Inflammatory macrophage treated with lipopolysaccharide for 4 hours (primary cell): Measurements from ENCODE around the gene KRT3.

Source experiments
- DNase-seq: peaks from one replicate; pipeline ENCODE4 v3.0.0-alpha.2; 2020

KRT3 gene

DNA sequence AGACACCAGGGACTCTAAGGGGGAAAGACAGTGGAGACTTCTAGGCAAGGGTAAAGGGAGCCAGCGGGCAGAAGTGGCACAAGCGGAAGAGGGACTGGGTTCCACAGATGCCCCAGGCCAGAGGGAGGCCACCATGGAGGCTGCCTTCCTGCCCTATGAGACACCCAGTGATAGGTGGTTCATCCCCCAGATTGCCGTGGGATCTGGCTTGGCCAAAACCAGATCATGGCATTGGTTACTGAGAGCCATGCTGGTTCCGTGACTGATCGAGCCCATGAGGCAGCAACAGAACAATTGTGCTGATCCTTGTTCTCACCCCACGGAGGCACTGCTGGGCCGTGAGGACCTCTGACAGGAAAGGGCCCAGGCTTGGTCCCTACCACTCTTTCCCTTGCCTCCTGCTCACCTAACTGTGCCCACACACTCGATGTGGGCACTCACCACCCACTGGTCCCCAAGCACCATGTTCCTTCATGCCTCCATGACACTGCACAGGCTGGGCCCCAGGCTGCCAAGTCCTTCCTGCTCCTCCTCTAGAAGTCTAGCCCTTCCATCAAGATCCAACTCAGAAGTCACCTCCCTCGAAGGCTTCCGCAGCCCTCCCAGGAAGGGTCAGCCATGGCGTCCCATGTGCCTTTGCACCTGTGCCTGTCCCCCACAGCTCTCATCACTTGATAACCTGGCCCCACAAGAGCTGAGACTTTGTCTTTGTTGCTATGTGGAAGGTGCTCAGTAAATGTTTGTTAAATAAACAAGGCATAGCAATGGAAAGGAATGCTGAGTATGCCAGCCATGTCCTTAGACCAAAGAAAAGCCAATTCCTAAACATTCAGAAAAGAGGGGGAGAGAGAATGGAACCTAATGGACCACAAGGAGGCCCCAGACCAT is 30.9 kb upstream of the KRT3 start:
- DNase-seq: no peak

DNA sequence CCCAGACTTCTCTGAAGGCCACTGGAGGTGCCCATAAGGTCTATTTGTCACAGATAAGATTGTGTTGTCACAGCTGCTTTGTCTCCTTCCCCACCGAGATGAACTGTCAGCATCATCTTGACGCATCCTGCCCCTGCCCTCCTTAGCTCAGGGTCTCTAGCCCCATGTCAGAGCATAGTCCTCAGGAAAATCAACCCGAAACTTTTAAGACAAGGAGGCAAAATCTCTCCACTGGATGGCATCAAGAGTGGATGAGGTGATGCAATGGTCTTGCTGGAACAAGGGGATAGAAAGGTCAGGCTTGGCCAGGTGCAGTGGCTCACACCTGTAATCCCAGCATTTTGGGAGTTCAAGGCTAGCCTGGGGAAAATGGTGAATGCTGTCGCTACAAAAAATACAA is 30.0 kb upstream of the KRT3 start:
- DNase-seq: no peak

DNA sequence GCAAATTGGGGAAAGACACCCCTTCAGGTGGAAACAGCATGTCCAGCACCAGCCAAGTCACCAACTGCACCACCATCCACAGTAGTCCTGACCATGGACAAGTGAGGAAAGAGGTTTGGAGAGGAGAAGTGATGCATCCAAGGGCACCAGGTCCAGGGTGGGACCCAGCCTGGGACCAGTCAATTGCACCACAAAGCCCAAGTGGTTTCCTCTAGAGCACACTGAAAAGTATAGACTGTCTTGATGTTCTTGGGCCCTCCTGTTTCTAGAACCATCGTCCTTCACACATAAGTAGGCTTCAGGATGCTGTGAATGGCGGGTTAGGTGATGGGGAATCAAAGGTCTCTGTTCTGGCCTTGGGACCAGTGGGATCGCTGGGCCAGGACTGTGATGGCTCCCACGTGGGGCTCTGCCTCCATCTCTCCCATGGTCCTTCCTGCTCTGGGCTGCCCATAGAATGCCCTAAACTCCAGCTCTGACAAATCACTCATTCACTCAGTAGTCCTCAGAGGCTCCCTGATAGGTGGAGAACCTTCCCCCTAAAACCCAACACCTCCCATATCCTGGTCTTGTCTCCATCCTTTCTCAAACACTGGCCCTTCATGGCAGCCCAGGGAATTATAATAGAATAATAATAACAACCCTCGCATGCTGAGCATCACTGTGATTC is 29.0 kb upstream of the KRT3 start:
- no peak for DNase-seq

DNA sequence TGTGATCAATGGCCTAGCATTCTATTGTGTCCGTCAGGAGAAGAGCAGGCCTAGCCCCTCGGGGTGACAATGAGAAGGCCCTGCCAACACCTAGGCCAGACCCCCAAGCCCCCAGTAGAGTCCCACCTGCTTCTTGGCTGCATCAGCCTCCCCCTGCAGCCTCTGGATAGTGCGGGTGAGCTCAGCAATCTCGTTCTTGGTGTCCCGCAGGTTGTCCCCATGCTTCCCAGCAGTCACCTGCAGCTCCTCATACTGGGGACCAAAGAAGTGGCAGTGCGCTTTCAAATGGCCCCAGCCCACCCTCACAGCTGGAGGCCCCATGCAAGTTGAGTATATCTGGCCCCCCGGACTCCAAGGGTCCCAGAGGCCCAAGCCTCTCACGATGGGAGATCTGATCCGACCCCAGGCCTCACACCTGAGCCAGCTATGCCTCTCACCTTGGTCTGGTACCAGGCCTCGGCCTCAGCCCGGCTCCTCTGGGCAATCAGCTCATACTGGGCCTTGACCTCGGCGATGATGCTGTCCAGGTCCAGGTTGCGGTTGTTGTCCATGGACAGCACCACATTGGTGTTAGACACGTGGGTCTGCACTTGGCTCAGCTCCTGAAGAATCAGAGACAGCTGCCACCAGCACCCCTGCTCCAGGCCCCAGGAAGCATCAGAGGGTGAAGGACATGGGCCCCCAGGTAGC is 28.0 kb upstream of the KRT3 start:
- DNase-seq: no peak

DNA sequence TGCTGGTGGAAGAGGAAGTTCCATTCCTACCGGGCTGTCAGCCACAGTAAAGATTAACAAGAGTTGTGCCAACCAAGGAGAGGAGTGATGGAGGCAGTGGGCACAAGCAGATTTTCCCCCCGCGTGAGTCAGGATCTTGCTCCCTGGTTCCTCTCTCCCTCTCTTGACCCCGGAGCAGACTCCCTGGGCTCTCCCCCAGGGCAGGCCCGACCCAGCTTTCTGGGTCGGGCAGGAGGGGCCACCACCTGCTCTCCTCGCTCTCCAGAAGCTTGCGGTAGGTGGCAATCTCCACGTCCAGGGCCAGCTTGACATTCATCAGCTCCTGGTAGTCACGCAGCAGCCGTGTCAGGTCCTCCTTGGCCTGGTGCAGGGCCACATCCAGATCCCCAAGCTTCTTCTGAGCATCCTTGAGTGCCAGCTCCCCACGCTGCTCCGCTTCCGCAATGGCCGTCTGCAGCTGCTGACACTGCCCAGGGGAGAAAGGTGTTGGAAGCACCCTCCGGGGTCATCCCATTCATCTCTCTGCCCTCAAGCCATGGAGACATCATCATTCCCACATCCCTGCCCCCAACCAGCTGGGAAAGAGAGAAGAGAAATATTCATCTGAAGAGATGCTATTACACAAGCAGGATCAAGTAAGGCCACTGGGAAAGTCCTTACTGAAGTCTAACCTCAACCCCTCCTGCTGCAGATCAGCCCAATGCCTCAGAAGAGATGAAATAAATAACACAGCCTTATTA is 27.0 kb upstream of the KRT3 start:
- no peak for DNase-seq

DNA sequence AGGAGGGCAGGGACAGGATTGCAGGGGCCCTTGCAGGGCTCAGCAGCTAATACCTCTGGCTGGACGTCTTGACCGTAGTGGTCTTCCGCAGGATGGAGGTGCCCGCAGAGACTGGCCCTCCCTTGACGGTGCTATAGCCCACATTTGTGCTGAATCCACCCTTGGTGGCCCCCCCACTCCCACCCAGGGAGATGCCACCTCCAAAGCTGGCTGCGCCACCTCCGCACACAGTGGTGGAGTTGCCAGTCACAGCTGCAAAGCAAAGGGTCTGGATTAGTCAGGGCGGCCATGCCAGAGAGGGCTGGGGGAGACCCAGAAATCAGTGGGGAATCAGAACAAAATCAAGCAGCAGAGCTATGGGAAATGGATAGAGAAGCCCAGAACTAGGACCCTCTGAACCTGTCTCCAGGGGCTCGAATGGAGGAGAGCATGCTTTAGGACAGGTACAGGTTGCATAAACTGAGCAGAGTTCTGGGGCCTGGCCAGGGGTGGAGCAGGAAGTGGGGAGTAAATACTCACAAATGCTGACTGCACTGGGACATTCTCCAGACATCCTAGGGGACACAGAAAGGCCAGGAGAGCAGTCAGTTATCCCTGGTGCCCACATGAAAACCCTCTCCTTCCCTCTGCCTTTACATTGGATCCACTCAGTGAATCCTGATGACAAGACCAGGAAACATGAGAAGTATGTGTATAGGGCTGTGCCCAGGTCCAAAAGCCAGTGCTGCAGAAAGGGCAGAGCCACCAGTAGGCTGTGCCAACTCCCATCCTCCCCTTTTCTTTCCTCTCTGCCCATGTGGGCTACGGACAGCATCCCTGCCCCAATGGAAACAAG is 26.1 kb upstream of the KRT3 start:
- DNase-seq: no peak

DNA sequence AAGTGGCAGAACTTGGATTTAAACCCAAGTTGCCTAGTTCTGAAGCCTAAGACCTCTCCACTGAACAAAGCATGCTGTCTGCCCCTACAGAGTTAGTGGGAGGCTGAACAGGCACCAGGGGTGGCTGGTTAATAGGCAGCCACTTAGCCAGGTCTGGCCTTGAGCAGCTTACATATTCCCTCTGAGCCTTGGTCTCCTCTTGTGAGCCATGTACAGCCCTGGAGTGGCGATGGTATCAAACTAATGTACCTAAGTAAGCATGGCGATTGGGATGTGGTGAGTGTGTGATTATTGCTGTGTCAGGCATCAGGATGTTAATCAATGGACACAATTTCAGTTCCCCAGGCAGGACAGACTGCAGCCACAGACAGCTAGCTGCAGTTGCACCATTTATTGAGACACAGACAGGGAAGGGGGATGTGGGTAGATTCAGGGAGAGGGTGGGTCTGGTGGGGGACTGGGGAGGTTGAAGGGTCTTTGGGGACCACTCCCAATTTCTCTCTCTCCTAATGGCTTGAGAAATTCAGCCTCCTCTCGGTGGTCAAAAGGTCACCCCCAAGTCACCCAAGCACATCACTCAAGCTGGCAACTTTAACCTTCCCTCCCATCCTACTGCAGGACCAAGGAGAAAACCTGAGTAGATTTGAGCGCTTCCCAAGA is 25.3 kb upstream of the KRT3 start:
- DNase-seq: no peak

DNA sequence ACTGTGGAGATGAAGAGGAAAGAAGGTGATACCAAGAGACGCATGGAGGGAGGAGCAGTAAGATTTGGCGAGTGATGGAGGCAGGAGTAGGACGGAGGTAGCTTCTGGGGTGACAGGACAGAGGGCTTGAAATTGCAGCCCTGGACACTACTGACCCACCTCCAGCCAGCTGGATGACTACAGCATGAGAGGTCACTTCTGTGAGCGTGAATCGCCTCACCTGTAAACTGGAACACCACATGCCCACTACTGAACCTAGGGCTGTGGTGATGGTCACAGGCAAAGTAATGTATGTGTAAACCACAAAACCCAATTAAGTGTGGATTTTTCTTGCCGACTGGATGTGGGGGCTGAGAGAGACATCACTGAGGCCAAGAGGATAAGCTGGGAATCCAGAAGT is 24.6 kb upstream of the KRT3 start:
- DNase-seq: no peak

DNA sequence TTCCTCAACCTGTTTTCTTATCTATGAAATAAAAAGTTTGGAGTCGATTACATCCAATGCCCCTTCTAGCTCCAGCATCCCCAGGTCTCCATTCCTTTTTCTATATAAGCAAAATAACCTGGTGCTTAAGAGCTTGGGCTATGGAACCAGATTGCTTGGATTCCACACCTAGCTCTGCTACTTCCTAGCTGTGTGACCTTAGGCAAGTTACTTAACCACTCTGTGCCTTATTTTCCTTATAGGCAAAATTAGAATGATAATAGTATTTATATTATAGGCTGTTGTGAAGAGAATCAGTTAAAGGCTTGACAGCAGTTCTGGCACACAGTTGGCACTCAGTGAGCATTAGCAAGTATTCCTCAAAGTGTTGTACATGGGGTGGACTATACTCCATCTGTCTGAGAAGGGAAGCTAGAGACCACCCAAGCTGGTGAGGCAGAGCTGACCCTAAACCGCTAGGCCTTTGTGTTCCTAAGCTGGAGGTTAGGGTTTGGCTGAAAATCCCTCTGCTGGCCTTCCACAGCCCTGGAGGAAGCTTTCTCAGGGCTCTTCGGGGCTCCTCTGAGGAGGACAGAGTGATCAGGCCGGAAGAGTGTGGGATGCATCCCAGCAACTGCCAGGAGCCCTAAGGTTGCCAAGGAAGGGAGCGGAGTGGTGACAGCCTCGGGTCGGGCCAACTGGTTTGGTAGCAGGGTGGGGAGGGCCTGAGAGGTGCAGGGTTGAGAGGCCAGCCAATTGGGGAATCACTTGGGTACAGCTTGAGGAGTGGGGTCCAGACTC is 24.0 kb upstream of the KRT3 start:
- DNase-seq: no peak

DNA sequence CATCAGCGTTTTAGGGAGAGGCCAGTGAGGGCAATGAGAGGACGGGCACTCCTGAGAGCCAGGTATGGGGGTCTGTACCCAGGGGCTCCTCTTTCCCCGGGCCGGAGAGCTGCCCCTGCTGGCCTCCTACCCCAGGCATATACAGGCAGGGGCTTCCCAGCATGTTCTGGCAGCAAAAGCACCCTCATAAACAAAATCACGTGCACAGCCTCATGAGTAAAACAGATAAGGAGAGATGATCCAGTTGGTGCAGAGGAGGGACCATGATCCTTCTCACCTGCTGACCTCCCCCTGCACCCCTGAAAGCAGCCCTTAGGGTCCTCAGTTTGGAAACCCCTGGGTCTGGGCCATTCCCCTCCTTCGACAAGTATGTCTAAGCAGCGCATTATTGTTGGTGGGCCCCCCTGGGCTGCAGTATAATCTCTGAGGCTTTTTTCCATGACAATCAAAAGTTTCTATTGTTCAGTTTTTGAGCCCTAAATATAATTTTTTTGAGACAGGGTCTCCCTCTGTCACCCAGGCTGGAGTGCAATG is 23.0 kb upstream of the KRT3 start:
- no peak for DNase-seq

DNA sequence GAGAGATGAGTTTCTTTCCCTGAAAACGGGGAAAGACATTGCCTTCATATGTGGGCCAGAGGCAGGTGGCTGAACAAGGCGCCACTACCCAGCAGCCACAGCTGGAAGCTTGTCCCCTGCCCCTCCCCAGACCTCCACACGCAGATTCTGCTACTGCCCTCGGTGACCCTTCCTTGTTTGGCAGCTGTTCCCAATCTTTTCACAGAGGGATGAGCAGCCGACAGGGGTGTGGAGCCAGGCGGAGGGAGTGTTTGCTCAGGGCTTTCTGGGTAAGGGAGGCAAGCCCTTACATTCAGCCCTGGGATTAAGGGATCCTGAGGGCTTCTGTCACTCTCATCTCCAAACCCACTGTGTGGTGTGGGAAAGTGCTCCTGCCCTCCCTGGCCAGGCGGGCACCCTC is 22.5 kb upstream of the KRT3 start:
- DNase-seq: no peak

DNA sequence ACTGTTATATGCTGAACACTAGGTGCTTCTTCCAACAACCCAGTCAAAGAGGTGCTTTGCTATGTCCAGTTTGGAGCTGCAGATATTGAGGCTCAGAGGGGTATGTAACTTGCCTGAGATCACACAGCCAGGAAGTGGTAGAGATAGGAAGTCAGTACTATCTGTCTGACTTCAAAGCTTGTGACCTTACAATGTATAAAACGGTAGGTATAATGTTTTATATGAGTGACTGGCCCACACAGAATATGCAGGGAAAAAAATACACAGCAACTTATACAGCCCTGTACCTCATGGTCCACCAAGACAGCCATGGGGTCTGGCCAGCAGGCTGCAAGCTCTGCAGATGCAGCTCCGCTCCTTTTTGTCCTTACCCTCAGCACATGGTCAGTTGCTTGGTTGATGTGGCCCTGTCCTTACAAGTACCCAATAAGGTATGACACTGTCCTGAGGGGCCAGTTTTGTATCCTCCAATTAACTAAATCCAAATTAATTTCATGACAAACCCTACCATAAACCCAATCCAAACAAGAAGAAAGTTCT is 21.9 kb upstream of the KRT3 start:
- DNase-seq: no peak

DNA sequence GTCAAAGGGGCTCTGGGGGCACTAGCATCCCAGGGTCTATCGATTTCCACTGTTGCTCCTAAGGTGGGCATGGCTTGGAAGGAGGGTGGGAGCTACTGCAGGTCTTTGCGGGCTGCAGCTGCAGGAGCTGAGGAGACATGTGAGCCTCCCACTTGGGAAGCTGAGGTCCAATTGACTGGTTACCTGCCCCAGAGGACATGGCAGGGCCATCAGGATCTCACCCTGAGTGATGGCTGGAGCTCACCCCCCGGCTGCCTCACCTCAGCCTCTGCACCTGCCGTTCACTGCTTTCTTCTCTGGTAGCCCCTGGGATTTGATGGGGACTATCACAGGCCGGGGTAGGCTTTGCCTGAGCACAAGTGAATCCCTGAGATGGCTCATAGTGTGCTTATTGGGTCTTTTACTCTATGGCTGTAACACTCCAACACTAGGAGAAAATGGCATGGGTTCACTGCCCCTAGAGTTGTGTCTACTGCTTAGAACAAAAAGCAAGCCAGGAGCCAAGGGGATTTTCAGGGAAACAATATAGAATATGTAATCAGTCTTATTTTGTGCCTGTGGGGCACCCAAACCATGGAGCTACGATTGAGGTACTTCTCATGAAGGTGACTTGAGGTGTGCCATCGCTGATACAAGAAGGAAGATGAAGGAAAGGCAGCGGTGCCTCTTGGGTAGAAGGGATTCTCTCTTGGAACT is 21.2 kb upstream of the KRT3 start:
- DNase-seq: no peak

DNA sequence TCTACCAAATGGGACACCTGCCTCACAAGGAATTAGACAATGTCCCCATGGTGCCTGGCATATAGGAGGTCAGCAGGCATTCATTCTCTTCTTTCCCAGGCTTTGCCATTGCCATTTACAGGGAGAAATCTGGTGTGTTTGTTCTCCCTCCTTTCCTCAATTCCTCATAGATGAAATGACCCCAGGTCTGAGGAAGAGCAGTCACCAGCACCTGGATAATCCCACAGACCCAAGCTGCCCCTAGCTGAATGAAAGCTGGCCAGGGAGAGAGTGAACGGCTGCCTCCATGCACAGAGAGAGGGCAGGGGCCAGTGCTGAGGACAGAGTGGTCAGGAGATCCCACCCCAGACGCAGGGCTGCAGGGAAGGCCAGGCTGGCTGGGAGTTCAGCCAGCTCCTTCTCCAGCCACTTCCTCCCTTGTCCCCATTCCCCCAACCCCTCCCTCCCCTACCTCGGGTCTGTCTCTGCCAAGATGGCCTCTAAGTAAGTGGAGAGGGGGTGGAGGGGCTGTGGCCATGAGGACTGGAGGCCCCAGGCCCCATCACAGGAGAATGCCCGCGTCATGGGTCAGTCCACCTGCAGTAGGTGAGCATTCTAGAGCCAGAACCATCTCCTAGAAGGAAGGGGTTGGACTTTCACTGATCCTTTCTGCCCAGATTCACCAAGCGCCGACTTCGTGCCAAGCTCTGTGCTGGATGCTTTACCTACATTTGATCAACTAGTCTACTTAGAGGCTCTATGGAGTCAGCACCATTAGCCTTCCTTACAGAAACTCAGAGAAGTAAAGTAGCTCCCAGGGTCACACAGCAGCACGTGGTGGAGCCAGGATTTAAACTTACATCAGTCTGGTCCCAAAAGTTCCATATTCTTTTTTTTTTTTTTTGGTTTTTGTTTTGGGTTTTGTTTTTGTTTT is 20.0 kb upstream of the KRT3 start:
- DNase-seq: no peak

DNA sequence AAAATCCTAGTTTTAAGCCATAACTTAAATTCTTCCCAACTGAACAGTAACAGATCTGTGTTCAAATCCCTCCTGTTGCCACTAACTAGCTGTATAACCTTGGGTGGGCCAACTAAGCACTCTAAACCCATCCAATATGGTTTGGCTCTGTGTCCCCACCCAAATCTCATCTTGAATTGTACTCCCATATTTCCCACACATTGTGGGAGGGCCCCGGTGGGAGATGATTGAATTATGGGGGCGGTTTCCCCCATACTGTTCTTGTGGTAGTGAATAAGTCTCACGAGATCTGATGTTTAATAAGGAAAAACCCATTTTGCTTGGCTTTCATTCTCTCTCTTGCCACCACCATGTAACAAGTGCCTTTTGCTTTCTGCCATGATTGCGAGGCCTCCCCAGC is 19.2 kb upstream of the KRT3 start:
- no peak for DNase-seq

DNA sequence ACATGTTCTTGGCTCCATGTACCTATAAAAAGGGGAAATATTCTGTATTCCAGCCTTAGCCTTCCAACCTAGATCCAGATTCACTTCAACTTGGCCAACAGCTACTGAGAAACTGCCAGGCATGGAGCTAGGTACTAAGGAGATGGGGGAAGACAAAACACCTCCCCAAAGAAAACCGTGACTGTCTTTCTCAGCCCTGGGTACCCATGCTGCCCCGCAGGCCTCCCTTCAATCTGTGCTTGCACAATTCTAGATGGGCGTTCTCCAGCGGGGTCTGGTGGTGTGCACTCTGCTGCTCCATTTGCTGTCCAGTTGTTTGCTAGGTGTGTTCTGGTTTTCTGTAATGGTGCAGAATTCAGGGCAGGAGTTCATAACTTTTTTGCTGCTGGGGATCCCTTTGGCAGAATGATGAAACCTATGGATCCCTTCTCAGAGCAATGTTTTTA is 18.8 kb upstream of the KRT3 start:
- no peak for DNase-seq

DNA sequence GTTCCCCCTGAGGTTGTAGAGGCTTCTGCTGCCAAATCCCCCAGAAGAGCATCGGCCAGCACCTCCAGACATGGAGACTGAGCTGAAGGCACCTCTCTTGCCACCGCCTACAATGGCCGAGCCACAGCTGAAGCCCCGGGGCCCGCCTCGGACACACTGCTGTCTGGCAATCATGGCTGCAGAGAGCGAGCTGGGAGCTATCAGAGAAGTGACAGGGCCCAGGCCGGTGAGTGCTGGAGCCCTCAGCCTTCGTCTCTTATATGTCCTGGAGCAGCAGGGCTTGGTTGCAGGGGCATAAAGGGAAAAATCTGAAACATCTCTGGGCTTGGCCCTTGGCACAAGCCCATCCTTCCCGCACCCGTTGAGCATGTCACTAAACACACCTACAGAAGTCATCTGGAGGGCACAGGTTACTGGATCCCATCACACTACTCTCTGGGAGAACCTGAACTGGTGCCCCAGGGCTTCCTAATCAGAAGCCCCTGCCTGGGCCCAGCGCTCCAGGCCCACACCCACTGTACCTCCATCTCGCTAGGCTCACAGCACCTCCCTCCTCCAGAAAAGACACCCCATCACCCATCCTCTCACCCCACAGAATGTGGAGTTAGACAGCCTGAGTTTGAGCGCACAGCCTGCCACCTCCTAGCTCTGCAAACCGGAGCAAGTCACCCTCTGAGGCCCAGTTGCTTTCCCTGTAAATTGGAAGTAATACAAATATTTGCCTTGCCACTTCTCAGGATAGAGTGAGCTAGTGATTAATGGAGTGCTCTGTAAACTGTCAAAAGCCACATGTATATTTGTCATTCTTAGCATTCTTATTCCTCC is 18.2 kb upstream of the KRT3 start, which contains the start of gene KRT4:
TSS of gene KRT4 (minus strand) at position 232 of the 825 bp plus-strand sequence. CDS start at position 174, 58 bp downstream.
- DNase-seq: no peak
